ENCODE data around the gene CCR6. TPM values are rescaled to one million over a fixed set of nuclear protein-coding genes. Genes with fewer than 3 reads are reported as not detected.

CCR6 gene
- total and polyA plus RNA-seq, 10 of the 15 experiments (the other 5 are each of a cell fraction or from before 2014, with no cell fraction given): 2.2 to 7.6 (median 6.7) TPM

GRCh38 chr6:167094820-167095637 lies 27.9 kb upstream of the CCR6 start (continued):
- TF ChIP-seq PAX5 (IDR thresholded peaks at IDR 0.05; ENCODE audit: borderline replicate concordance, low read depth, low read length) (peak; percentile 90), EP300 (IDR thresholded peaks at IDR 0.05; ENCODE audit: borderline replicate concordance in 1 of 2, control insufficient read depth in 1 of 2, low read depth in 2 of 2, low read length in 2 of 2) (peak; percentile 92 to 94), ZSCAN29 (IDR thresholded peaks at IDR 0.05) (peak; percentile 100), SUZ12 (IDR thresholded peaks at IDR 0.05; ENCODE audit: unreplicated experiment) (no peak), DPF2 (IDR thresholded peaks at IDR 0.05) (peak; percentile 93), ZBTB33 (IDR thresholded peaks at IDR 0.05) (no peak), IKZF2 (IDR thresholded peaks at IDR 0.05) (peak; percentile 95 to 97), YY1 (IDR thresholded peaks at IDR 0.05; ENCODE audit: low read depth, low read length) (no peak), BRCA1 (IDR thresholded peaks at IDR 0.05; ENCODE audit: low read depth, low read length) (no peak), NFYB (IDR thresholded peaks at IDR 0.05; ENCODE audit: insufficient read depth, low read depth, low read length) (0 out of 2 replicates have a peak, but pooled peaks have one; percentile 15), SIX5 (IDR thresholded peaks at IDR 0.05; ENCODE audit: low read depth, low read length, severe bottlenecking) (peak; percentile 29), RBBP5 (conservative IDR thresholded peaks at IDR 0.05) (no peak), FOXM1 (IDR thresholded peaks at IDR 0.05; ENCODE audit: low read depth, low read length) (peak; percentile 86), NFIC (IDR thresholded peaks at IDR 0.05; ENCODE audit: low read depth, low read length) (peak; percentile 92), EGR1 (IDR thresholded peaks at IDR 0.05; ENCODE audit: borderline replicate concordance in 1 of 2, low read depth in 2 of 2, low read length in 2 of 2) (no peak), MXI1 (IDR thresholded peaks at IDR 0.05; ENCODE audit: low read depth, low read length) (no peak), KLF5 (IDR thresholded peaks at IDR 0.05; ENCODE audit: partially characterized antibody) (no peak), SREBF1 (IDR thresholded peaks at IDR 0.05; ENCODE audit: low read length) (no peak; the same call in 1 of the 2 replicates), TCF3 (IDR thresholded peaks at IDR 0.05; ENCODE audit: borderline replicate concordance, insufficient read depth, low read depth, low read length) (peak; percentile 33; the same call in 1 of the 2 replicates), RAD21 (IDR thresholded peaks at IDR 0.05; ENCODE audit: insufficient read depth, low read depth, low read length) (no peak), SMC3 (IDR thresholded peaks at IDR 0.05; ENCODE audit: borderline replicate concordance, low read length) (no peak), TBL1XR1 (IDR thresholded peaks at IDR 0.05; ENCODE audit: low read depth, low read length) (peak; percentile 93), BACH1 (IDR thresholded peaks at IDR 0.05; ENCODE audit: borderline replicate concordance) (peak; percentile 79), CTCF (IDR thresholded peaks at IDR 0.05 in 2 of 3, conservative IDR thresholded peaks at IDR 0.05 in 1 of 3; ENCODE audit: control insufficient read depth in 2 of 3, extremely low read depth in 1 of 3, insufficient read depth in 1 of 3, low read depth in 3 of 3, low read length in 3 of 3) (no peak), CHD2 (IDR thresholded peaks at IDR 0.05; ENCODE audit: borderline replicate concordance, low read depth, low read length) (peak; percentile 71; the same call in 1 of the 2 replicates)
- TF ChIP-seq, protein P1, sequence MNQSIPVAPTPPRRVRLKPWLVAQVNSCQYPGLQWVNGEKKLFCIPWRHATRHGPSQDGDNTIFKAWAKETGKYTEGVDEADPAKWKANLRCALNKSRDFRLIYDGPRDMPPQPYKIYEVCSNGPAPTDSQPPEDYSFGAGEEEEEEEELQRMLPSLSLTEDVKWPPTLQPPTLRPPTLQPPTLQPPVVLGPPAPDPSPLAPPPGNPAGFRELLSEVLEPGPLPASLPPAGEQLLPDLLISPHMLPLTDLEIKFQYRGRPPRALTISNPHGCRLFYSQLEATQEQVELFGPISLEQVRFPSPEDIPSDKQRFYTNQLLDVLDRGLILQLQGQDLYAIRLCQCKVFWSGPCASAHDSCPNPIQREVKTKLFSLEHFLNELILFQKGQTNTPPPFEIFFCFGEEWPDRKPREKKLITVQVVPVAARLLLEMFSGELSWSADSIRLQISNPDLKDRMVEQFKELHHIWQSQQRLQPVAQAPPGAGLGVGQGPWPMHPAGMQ (IDR thresholded peaks at IDR 0.05; ENCODE audit: borderline replicate concordance): no peak

Data from GM12878 (cell line).